ENCODE data around the gene SRSF5. TPM values are rescaled to one million over a fixed set of nuclear protein-coding genes. Genes with fewer than 3 reads are reported as not detected.

SRSF5 gene
- total RNA-seq, 1 donor from 2014 or later: 298 TPM

- H3K27me3 ChIP-seq (ENCODE audit: low read depth): peaks cover 16% of the 10 kb centered on the region
- no peak overlapping the region for H3K27ac ChIP-seq
- no peak overlapping the region for H3K4me3 ChIP-seq
- DNase-seq: no peak
- intact Hi-C loops (cut with DNase I): loop anchor here (5.0 kb wide), 1 partner anchor 211 kb away; no protein-coding TSS in a partner anchor
- no peak for ATAC-seq
- H3K4me1 ChIP-seq: no peaks in the 10 kb centered on the region
- no peak for TF ChIP-seq CTCF (IDR thresholded peaks at IDR 0.05)
- H3K9me3 ChIP-seq: no peaks in the 10 kb centered on the region
- H3K36me3 ChIP-seq: no peaks in the 10 kb centered on the region
Measured at GRCh38 chr14:69816216-69816615, 49.3 kb downstream of the SRSF5 start.

GRCh38 chr14:69818758-69819191 is 51.8 kb downstream of the SRSF5 start:
- Histone ChIP-seq H3K36me3 (no peaks in the 10 kb centered on the region), H3K4me3 (no peak overlapping the region), H3K4me1 (no peaks in the 10 kb centered on the region), H3K9me3 (no peaks in the 10 kb centered on the region), H3K27ac (no peak overlapping the region), H3K27me3 (ENCODE audit: low read depth) (peaks cover 16% of the 10 kb centered on the region)
- ATAC-seq (peak; percentile 78 to 84), DNase-seq (no peak)
- TF ChIP-seq CTCF (IDR thresholded peaks at IDR 0.05): peak; percentile 81
- intact Hi-C loops (cut with DNase I): loop anchor here (5.0 kb wide), 1 partner anchor 209 kb away; no protein-coding TSS in a partner anchor

GRCh38 chr14:69819607-69820006 is 52.7 kb downstream of the SRSF5 start:
- Histone ChIP-seq H3K27ac (no peak overlapping the region), H3K36me3 (no peaks in the 10 kb centered on the region), H3K4me1 (no peaks in the 10 kb centered on the region), H3K27me3 (ENCODE audit: low read depth) (peaks cover 16% of the 10 kb centered on the region), H3K4me3 (no peak overlapping the region), H3K9me3 (no peaks in the 10 kb centered on the region)
- intact Hi-C loops (cut with DNase I): loop anchor here (5.0 kb wide), 1 partner anchor 208 kb away; no protein-coding TSS in a partner anchor
- DNase-seq (no peak), ATAC-seq (no peak)
- no peak for TF ChIP-seq CTCF (IDR thresholded peaks at IDR 0.05)

- no peak overlapping the region for H3K27ac ChIP-seq
- no peak overlapping the region for H3K4me3 ChIP-seq
- H3K9me3 ChIP-seq: no peaks in the 10 kb centered on the region
- ATAC-seq (no peak), DNase-seq (no peak)
- no peak for TF ChIP-seq CTCF (IDR thresholded peaks at IDR 0.05)
- no peaks in the 10 kb centered on the region for H3K4me1 ChIP-seq
- intact Hi-C loops (cut with DNase I): no loop called here
- H3K36me3 ChIP-seq: no peaks in the 10 kb centered on the region
- peaks cover 16% of the 10 kb centered on the region for H3K27me3 ChIP-seq (ENCODE audit: low read depth)
Measured at GRCh38 chr14:69820991-69821390, 54.0 kb downstream of the SRSF5 start.

Other genes with a start within 250 kb of the SRSF5 start
- not detected for gene CCDC177, start 192.3 kb upstream of the SRSF5 start, total RNA-seq
- gene SUSD6, start 155.5 kb upstream of the SRSF5 start, total RNA-seq: 80.1 TPM
- gene SLC10A1, start 30.1 kb downstream of the SRSF5 start, total RNA-seq: not detected
- gene SMOC1, start 112.3 kb downstream of the SRSF5 start, total RNA-seq: 1.1 TPM